HepG2 (cell line): ENCODE data around the gene WDR59. TPM values are rescaled to one million over a fixed set of nuclear protein-coding genes. Genes with fewer than 3 reads are reported as not detected.

Source experiments
- ARNT ChIP-seq: fragments of 450-650 bp; IDR thresholded peaks from 2 replicates; pipeline ENCODE4 v1.6.1; 2017
- CSRNP1 ChIP-seq: sonication (generic); formaldehyde crosslinking; IDR thresholded peaks from 2 replicates; pipeline ENCODE4 v1.8.1; 2023; ENCODE audit warnings: mild to moderate bottlenecking, missing genetic modification reagents
- KLF16 ChIP-seq, 2 experiments: sonication (generic) in 1 of 2; formaldehyde crosslinking in 1 of 2; IDR thresholded peaks; 2 replicates each; pipeline versions ENCODE4 v1.6.1 to v1.8.0; 2016 to 2023; ENCODE audit warnings: missing genetic modification reagents in 2 of 2, missing compliant biosample characterization in 1 of 2
- MXI1 ChIP-seq: IDR thresholded peaks from 3 replicates; pipeline ENCODE4 v1.6.1; 2012; ENCODE audit warnings: low read depth, low read length, inconsistent platforms, borderline replicate concordance
- NR2F2 ChIP-seq: IDR thresholded peaks from 2 replicates; pipeline ENCODE4 v1.6.1; 2012; ENCODE audit warnings: low read depth, inconsistent platforms, borderline replicate concordance
- REPIN1 ChIP-seq: sonication (generic); formaldehyde crosslinking; IDR thresholded peaks from 2 replicates; pipeline ENCODE4 v1.8.0; 2022; ENCODE audit warnings: missing genetic modification reagents, low read depth, mild to moderate bottlenecking, borderline replicate concordance
- SOX13 ChIP-seq, 3 experiments: fragments of 450-650 bp in 1 of 3; sonication (generic) in 1 of 3; formaldehyde crosslinking in 1 of 3; IDR thresholded peaks in 2 of 3; conservative IDR thresholded peaks in 1 of 3; 2 replicates each; pipeline versions ENCODE4 v1.5.0 to v1.6.1; 2016 to 2020; ENCODE audit warnings: antibody characterized with exemption in 1 of 3, mild to moderate bottlenecking in 1 of 3, missing compliant biosample characterization in 1 of 3, missing genetic modification reagents in 1 of 3, moderate library complexity in 1 of 3
- SP2 ChIP-seq: sonication (generic); formaldehyde crosslinking; IDR thresholded peaks from 2 replicates; pipeline ENCODE4 v1.5.1; 2020; ENCODE audit warnings: mild to moderate bottlenecking, missing genetic modification reagents
- SSRP1 ChIP-seq: IDR thresholded peaks from 2 replicates; pipeline ENCODE4 v1.6.1; 2016; ENCODE audit warnings: control low read depth
- STAG1 ChIP-seq: sonication (generic); formaldehyde crosslinking; IDR thresholded peaks from 2 replicates; pipeline ENCODE4 v1.4.0; 2020; ENCODE audit warnings: missing genetic modification reagents
- ZBTB46 ChIP-seq: sonication (generic); formaldehyde crosslinking; IDR thresholded peaks from 2 replicates; pipeline ENCODE4 v1.4.0; 2020; ENCODE audit warnings: mild to moderate bottlenecking, missing genetic modification reagents, borderline replicate concordance
- ZC3H4 ChIP-seq: sonication (generic); formaldehyde crosslinking; IDR thresholded peaks from 2 replicates; pipeline ENCODE4 v1.4.0; 2020; ENCODE audit warnings: missing genetic modification reagents, borderline replicate concordance
- ZFP36 ChIP-seq: fragments of 150-350 bp; IDR thresholded peaks from 2 replicates; pipeline ENCODE4 v1.6.1; 2018; ENCODE audit warnings: borderline replicate concordance, low read length, low read depth; ENCODE audit not compliant: partially characterized antibody
- ZNF224 ChIP-seq: sonication (generic); formaldehyde crosslinking; IDR thresholded peaks from 2 replicates; pipeline ENCODE4 v1.5.0; 2020; ENCODE audit warnings: mild to moderate bottlenecking, missing genetic modification reagents
- ZNF335 ChIP-seq: sonication (generic); formaldehyde crosslinking; IDR thresholded peaks from 2 replicates; pipeline ENCODE4 v1.4.0; 2020; ENCODE audit warnings: missing genetic modification reagents
- ZNF687 ChIP-seq: sonication (generic); formaldehyde crosslinking; IDR thresholded peaks from 2 replicates; pipeline ENCODE4 v1.5.1; 2020; ENCODE audit warnings: mild to moderate bottlenecking, missing genetic modification reagents, moderate library complexity
- ZNF710 ChIP-seq: sonication (generic); formaldehyde crosslinking; IDR thresholded peaks from 2 replicates; pipeline ENCODE4 v1.5.0; 2020; ENCODE audit warnings: mild to moderate bottlenecking, missing genetic modification reagents, borderline replicate concordance
- ZNF773 ChIP-seq: sonication (generic); formaldehyde crosslinking; IDR thresholded peaks from 2 replicates; pipeline ENCODE4 v1.4.0; 2020; ENCODE audit warnings: missing genetic modification reagents, borderline replicate concordance
- polyA plus RNA-seq, 8 experiments: library from polyadenylated mRNA; depleted of rRNA in 3 of 8; stranded (reverse) in 7 of 8; unstranded in 1 of 8; fragments of >200 nt; fragmentation: Illumina TruSeq in 4 of 8; extraction: Trizol in 4 of 8; gene quantifications; 2 replicates each; pipeline versions ENCODE4 v1.2.1 to v1.2.3, GENCODE V29; 2011 to 2016; ENCODE audit warnings: low read depth in 4 of 8, missing spikeins in 1 of 8, mixed read lengths in 1 of 8; ENCODE audit not compliant: insufficient read depth in 1 of 8
- total RNA-seq, 5 experiments: library from RNA; depleted of rRNA; stranded (reverse); fragments of >200 nt; fragmentation: Illumina TruSeq; extraction: Trizol; gene quantifications; 2 replicates each; pipeline ENCODE4 v1.2.3, GENCODE V29; 2016; ENCODE audit warnings: low read depth in 1 of 5

The WDR59 gene
- total and polyA plus RNA-seq, 2 of the 13 experiments (the other 11 are each of a cell fraction or from before 2014, with no cell fraction given): 65.2 to 306 TPM

GRCh38 chr16:74998481-74999218 is 13.7 kb upstream of the WDR59 start, which contains the start of gene ZNRF1 (continued):
- TF ChIP-seq ZNF335 (CRISPR knock-in tag): 0 out of 2 replicates have a peak, but pooled peaks have one; percentile 40
- peak; percentile 69 for TF ChIP-seq STAG1 (CRISPR knock-in tag)
- no peak for TF ChIP-seq CSRNP1 (CRISPR knock-in tag)
- TF ChIP-seq ZBTB46 (CRISPR knock-in tag): peak; percentile 94; the same call in 1 of the 2 replicates
- TF ChIP-seq SP2 (CRISPR knock-in tag): no peak
- TF ChIP-seq ZC3H4: peak; percentile 62; the same call in 1 of the 2 replicates
- TF ChIP-seq ZNF224 (CRISPR knock-in tag): 0 out of 2 replicates have a peak, but pooled peaks have one; percentile 9
- TF ChIP-seq ARNT: no peak
- no peak for TF ChIP-seq ZFP36
- no peak for TF ChIP-seq ZNF710 (CRISPR knock-in tag)
- peak in 1 of 2 experiments; percentile 40; a peak in 1 of 4 replicates for TF ChIP-seq KLF16 (CRISPR knock-in tag; IDR thresholded peaks at IDR 0.05)
- TF ChIP-seq REPIN1 (CRISPR knock-in tag): no peak; the same call in 1 of the 2 replicates
- TF ChIP-seq ZNF773 (CRISPR knock-in tag): no peak
- no peak; the same call in 1 of the 3 replicates for TF ChIP-seq MXI1
- TF ChIP-seq SOX13 (IDR thresholded peaks at IDR 0.05): no peak
- TF ChIP-seq SOX13 (CRISPR knock-in tag; conservative IDR thresholded peaks at IDR 0.05 in 1 of 2, IDR thresholded peaks at IDR 0.05 in 1 of 2): 0 out of 4 replicates have a peak, but pooled peaks of 1 of the 2 experiments have one; percentile 34
- TF ChIP-seq NR2F2: peak; percentile 62; the same call in 1 of the 2 replicates
- peak; percentile 98 for TF ChIP-seq SSRP1 (CRISPR knock-in tag)
- peak; percentile 67 for TF ChIP-seq ZNF687 (CRISPR knock-in tag)
